ENCODE data around the gene ITIH1. TPM values are rescaled to one million over a fixed set of nuclear protein-coding genes. Genes with fewer than 3 reads are reported as not detected.

The ITIH1 gene
- total RNA-seq, 1 experiment from 2014 or later = 0.31 TPM

DNA sequence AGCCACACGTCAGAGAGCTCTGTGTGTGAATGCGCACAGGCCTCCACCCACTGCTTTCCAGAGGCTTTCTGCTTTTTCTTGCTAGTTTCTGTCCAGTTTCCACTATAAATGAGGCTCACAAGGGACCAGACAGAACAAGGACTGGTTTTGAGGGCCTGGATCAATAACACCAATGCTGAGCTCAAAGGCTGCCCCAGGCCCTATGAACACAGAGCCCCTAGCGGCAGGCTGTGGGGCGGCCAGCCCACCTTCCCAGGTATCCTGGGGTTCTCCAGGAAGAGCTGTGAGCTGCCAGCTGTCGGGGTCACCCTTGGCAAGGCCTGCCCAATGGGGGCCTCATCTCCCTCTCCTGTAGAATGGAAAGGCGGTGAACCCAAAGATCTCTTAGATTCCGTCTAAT lies 15.0 kb downstream of the ITIH1 start:
- Histone ChIP-seq H3K27ac (ENCODE audit: low read length) (no peak overlapping the region), H3K9me3 (ENCODE audit: control insufficient read depth, insufficient read depth, low read depth, low read length) (no peaks in the 10 kb centered on the region), H3K36me3 (ENCODE audit: control insufficient read depth, insufficient read depth, low read length) (no peaks in the 10 kb centered on the region), H3K4me1 (ENCODE audit: control insufficient read depth, insufficient read depth, low read length) (no peaks in the 10 kb centered on the region), H3K27me3 (ENCODE audit: control insufficient read depth, insufficient read depth, low read length) (no peaks in the 10 kb centered on the region), H3K4me3 (ENCODE audit: low read depth in 2 of 2, low read length in 2 of 2) (no peak overlapping the region)
- intact Hi-C loops (cut with micrococcal nuclease; ENCODE audit: unreplicated experiment) (no loop called here), in situ Hi-C loops (cut with HindIII; ENCODE audit: low pct_unique_long_range_greater_than_20kb, low sequenced_read_pairs) (no loop called here)
- ChIA-PET POLR2A (no interaction called here), CTCF (interaction anchor here (0.7 to 1.3 kb wide), 2 partner anchors 29 to 50 kb away, joined by 3 to 7 read pairs; no protein-coding TSS in a partner anchor)
- no TSS peak for BruUV-seq (replicated peaks)
- ATAC-seq (no peak), DNase-seq (ENCODE audit: low read depth, low spot score) (no peak)
- TF ChIP-seq POLR2AphosphoS5 (IDR thresholded peaks at IDR 0.05; ENCODE audit: low read depth, low read length) (no peak), SIN3A (IDR thresholded peaks at IDR 0.05; ENCODE audit: borderline replicate concordance, insufficient read depth, low read depth, low read length) (no peak), TCF7L2 (IDR thresholded peaks at IDR 0.05; ENCODE audit: low read depth, low read length) (no peak)
- TF ChIP-seq, protein P1, sequence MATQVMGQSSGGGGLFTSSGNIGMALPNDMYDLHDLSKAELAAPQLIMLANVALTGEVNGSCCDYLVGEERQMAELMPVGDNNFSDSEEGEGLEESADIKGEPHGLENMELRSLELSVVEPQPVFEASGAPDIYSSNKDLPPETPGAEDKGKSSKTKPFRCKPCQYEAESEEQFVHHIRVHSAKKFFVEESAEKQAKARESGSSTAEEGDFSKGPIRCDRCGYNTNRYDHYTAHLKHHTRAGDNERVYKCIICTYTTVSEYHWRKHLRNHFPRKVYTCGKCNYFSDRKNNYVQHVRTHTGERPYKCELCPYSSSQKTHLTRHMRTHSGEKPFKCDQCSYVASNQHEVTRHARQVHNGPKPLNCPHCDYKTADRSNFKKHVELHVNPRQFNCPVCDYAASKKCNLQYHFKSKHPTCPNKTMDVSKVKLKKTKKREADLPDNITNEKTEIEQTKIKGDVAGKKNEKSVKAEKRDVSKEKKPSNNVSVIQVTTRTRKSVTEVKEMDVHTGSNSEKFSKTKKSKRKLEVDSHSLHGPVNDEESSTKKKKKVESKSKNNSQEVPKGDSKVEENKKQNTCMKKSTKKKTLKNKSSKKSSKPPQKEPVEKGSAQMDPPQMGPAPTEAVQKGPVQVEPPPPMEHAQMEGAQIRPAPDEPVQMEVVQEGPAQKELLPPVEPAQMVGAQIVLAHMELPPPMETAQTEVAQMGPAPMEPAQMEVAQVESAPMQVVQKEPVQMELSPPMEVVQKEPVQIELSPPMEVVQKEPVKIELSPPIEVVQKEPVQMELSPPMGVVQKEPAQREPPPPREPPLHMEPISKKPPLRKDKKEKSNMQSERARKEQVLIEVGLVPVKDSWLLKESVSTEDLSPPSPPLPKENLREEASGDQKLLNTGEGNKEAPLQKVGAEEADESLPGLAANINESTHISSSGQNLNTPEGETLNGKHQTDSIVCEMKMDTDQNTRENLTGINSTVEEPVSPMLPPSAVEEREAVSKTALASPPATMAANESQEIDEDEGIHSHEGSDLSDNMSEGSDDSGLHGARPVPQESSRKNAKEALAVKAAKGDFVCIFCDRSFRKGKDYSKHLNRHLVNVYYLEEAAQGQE (IDR thresholded peaks at IDR 0.05; ENCODE audit: insufficient read depth in 1 of 2, low read depth in 2 of 2, low read length in 1 of 2) = no peak
- TF ChIP-seq, protein P2, sequence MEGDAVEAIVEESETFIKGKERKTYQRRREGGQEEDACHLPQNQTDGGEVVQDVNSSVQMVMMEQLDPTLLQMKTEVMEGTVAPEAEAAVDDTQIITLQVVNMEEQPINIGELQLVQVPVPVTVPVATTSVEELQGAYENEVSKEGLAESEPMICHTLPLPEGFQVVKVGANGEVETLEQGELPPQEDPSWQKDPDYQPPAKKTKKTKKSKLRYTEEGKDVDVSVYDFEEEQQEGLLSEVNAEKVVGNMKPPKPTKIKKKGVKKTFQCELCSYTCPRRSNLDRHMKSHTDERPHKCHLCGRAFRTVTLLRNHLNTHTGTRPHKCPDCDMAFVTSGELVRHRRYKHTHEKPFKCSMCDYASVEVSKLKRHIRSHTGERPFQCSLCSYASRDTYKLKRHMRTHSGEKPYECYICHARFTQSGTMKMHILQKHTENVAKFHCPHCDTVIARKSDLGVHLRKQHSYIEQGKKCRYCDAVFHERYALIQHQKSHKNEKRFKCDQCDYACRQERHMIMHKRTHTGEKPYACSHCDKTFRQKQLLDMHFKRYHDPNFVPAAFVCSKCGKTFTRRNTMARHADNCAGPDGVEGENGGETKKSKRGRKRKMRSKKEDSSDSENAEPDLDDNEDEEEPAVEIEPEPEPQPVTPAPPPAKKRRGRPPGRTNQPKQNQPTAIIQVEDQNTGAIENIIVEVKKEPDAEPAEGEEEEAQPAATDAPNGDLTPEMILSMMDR (IDR thresholded peaks at IDR 0.05) = no peak; the same call in 1 of the 2 replicates

DNA sequence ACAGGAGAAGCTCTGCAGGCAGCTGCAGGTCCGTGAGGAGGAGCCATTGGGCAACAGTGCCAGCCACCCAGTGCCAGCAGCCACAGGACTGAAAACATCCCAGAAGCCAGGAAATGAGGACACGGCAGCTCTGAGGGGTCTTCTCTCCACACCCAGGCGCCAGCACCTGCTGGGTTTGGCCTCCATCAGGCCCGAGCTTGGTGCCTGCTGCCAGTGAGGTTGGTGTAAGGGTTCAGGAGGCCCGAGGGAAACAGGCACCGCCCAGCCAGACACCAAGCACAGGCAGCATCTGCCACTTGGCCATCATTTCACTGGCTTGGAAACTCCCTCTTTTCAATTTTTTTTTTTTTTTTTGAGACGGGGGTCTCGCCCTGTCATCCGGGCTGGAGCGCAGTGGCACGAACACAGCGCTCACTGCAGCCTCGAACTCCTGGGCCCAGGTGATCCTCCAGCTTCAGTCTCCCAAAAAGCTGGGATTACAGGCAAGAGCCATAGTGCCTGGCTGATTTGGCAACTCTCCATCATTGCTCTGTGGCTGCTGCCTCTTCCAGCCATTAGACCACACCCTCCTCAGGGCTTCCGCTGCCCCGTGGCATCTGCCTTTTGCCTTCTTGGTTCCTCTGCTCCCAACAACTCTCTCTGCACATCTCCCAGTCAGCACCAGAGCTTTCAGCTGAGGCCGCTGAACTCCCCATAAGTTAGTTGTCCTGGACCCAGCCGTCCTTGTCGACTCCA lies 15.7 kb downstream of the ITIH1 start:
- no TSS peak for BruUV-seq (replicated peaks)
- TF ChIP-seq, protein P1 (IDR thresholded peaks at IDR 0.05; ENCODE audit: insufficient read depth in 1 of 2, low read depth in 2 of 2, low read length in 1 of 2) = no peak
- no peak for TF ChIP-seq TCF7L2 (IDR thresholded peaks at IDR 0.05; ENCODE audit: low read depth, low read length)
- TF ChIP-seq SIN3A (IDR thresholded peaks at IDR 0.05; ENCODE audit: borderline replicate concordance, insufficient read depth, low read depth, low read length) = no peak
- TF ChIP-seq POLR2AphosphoS5 (IDR thresholded peaks at IDR 0.05; ENCODE audit: low read depth, low read length) = no peak
- TF ChIP-seq, protein P2 (IDR thresholded peaks at IDR 0.05) = no peak
- no peaks in the 10 kb centered on the region for H3K4me1 ChIP-seq (ENCODE audit: control insufficient read depth, insufficient read depth, low read length)
- POLR2A ChIA-PET = no interaction called here
- intact Hi-C loops (cut with micrococcal nuclease; ENCODE audit: unreplicated experiment) = no loop called here
- ATAC-seq (no peak), DNase-seq (ENCODE audit: low read depth, low spot score) (no peak)
- no peak overlapping the region for H3K4me3 ChIP-seq (ENCODE audit: low read depth in 2 of 2, low read length in 2 of 2)
- no peak overlapping the region for H3K27ac ChIP-seq (ENCODE audit: low read length)
- H3K27me3 ChIP-seq (ENCODE audit: control insufficient read depth, insufficient read depth, low read length) = no peaks in the 10 kb centered on the region
- in situ Hi-C loops (cut with HindIII; ENCODE audit: low pct_unique_long_range_greater_than_20kb, low sequenced_read_pairs) = no loop called here
- H3K36me3 ChIP-seq (ENCODE audit: control insufficient read depth, insufficient read depth, low read length) = no peaks in the 10 kb centered on the region
- CTCF ChIA-PET = interaction anchor here (0.7 to 1.3 kb wide), 2 partner anchors 28 to 51 kb away, joined by 3 to 7 read pairs; no protein-coding TSS in a partner anchor
- no peaks in the 10 kb centered on the region for H3K9me3 ChIP-seq (ENCODE audit: control insufficient read depth, insufficient read depth, low read depth, low read length)

Data from Panc1 (cell line).